Tibial artery (tissue), 4 donors: Measurements from ENCODE around the gene TBC1D3.
"Not testable (repeated sequence)": the region's sequence is repeated elsewhere in the genome, so short reads cannot be mapped to it uniquely, and the experiment has no call there.

Experiments
- DNase-seq, 2 donors: peaks; one replicate each; pipeline ENCODE4 v3.0.0-alpha.2; 2019
- H3K27ac ChIP-seq, 2 donors: fragments of 200-600 bp; sonication (generic) in 1 of 2; 1 replicate in 1 of 2; 2 replicates in 1 of 2; pipeline ENCODE4 v1.5.1; 2018 to 2019; ENCODE audit warnings: mild to moderate bottlenecking in 1 of 2
- H3K27me3 ChIP-seq, 2 donors: fragments of 200-600 bp; sonication (generic) in 1 of 2; one replicate each; pipeline versions ENCODE4 v1.5.1 to v1.6.0; 2016 to 2019
- H3K36me3 ChIP-seq, 3 donors: fragments of 200-600 bp; sonication (generic) in 2 of 3; one replicate each; pipeline ENCODE4 v1.5.1; 2016 to 2019; ENCODE audit warnings: mild to moderate bottlenecking in 2 of 3
- H3K4me1 ChIP-seq, 4 donors: fragments of 200-600 bp; sonication (generic) in 2 of 4; 1 replicate in 3 of 4; 2 replicates in 1 of 4; pipeline ENCODE4 v1.5.1; 2016 to 2019
- H3K4me3 ChIP-seq, 2 donors: fragments of 200-600 bp; sonication (generic) in 1 of 2; 1 replicate in 1 of 2; 2 replicates in 1 of 2; pipeline ENCODE4 v1.5.1; 2018 to 2019; ENCODE audit warnings: mild to moderate bottlenecking in 2 of 2
- H3K9me3 ChIP-seq, 3 donors: fragments of 200-600 bp; sonication (generic) in 1 of 3; one replicate each; pipeline ENCODE4 v1.5.1; 2016 to 2019
- intact Hi-C: fragments of 100-400 bp; cut with DNase I; formaldehyde crosslinking; loops from one replicate; pipeline ENCODE4 v1.15.0; 2023; ENCODE audit warnings: low total_unique reads

TBC1D3 gene

DNA sequence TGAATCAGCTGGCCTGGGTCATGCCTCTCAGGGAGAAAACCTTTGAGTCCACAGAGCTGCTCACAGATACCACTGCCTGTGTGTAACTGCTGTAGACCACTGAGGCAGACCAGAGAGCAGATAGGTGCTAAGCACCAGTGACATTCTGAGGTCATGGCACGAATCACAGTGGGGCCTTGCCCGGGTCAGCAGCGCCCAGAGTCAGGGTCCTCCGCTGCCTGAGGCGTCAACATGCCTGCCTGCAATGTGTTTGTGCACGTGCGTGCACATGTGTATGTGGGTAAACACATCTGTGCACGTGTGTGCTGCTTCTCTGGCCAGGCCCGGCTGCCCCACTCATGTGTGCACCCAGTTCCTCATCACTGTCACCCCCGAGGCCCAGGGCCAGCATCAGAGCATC is at the start of gene TBC1D3:
Gene TBC1D3, minus strand, starts transcription at position 101 of the 400 bp plus-strand sequence. CDS start 1,526 bp downstream, outside the sequence.
- intact Hi-C loops, H3K27me3 ChIP-seq, DNase-seq, H3K4me3 ChIP-seq, H3K9me3 ChIP-seq, H3K36me3 ChIP-seq, H3K4me1 ChIP-seq, H3K27ac ChIP-seq: not testable (repeated sequence)

DNA sequence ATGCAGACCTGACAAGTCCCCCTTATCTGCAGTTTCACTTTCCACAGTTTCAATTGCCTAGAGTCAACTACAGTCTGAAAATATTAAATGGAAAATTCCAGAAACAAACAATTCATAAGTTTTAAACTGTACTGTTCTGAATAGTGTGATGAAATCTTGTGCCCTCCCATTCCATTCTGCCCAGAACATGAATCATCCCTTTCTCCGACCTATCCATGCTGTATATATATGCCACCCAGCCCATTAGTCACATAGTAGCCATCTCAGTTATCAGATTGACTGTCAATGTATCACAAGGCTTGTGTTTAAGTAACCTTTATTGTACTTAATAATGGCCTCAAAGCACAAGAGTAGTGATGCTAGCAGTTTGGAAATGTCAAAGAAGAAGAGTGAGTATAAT is 40.4 kb upstream of the TBC1D3 start:
- intact Hi-C loops: not testable (repeated sequence)

DNA sequence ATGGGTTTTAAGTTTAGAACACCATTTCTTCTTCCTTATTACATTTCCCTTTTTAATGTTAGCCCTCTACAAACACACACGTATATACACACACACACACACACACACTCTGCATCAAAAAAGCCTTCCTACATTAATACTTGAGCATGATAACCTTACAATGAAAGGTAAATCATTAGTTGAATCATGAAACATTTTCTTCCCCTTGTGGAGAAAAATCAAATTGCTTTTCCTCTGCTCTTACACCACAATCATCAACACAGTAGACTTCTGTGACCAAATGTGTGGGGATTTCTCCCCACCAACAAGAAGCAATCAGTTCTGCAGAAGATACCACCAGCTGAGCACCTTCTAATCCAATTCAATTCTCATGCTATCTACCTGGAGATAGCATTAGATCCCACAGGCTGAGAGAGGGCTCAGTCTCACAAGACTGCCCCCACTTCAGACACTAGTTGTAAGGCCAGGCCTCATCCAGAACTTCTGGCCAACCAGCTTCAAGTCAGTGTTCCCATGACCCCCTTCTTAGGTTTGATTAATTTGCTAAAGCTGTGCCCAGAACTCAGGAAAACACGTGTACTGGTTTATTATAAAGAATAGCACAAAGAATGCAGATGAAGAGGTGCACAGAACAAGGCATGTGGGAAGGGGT is 33.6 kb upstream of the TBC1D3 start:
- DNase-seq, H3K27ac ChIP-seq, intact Hi-C loops: not testable (repeated sequence)

More for the DNA sequence above, 40.4 kb upstream of the TBC1D3 start:
- H3K4me1 ChIP-seq, H3K4me3 ChIP-seq, H3K36me3 ChIP-seq, H3K27ac ChIP-seq, H3K9me3 ChIP-seq, H3K27me3 ChIP-seq, DNase-seq: not testable (repeated sequence)

DNA sequence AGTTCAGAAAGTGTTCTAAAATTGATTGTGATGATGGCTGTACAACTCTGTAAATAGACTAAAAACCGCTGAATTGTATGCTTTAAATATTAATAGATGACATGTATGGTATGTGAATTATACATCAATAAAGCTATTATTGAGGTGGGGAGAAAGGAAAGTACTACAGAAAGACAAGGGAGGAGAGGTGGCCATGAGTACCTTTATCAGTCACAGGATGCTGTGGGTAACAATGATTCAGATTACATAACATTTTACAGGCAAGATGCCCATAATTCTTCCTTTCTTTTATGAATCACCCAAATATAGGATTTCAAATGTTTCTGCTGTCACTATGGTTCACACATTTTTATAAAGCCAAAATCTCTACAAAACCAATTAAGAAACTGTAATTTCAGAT is 28.5 kb upstream of the TBC1D3 start:
- H3K4me1 ChIP-seq, DNase-seq, H3K36me3 ChIP-seq, H3K9me3 ChIP-seq, H3K27me3 ChIP-seq, intact Hi-C loops, H3K27ac ChIP-seq, H3K4me3 ChIP-seq: not testable (repeated sequence)

More for the DNA sequence above, 33.6 kb upstream of the TBC1D3 start:
- H3K36me3 ChIP-seq, H3K4me3 ChIP-seq, H3K27me3 ChIP-seq, H3K9me3 ChIP-seq, H3K4me1 ChIP-seq: not testable (repeated sequence)

DNA sequence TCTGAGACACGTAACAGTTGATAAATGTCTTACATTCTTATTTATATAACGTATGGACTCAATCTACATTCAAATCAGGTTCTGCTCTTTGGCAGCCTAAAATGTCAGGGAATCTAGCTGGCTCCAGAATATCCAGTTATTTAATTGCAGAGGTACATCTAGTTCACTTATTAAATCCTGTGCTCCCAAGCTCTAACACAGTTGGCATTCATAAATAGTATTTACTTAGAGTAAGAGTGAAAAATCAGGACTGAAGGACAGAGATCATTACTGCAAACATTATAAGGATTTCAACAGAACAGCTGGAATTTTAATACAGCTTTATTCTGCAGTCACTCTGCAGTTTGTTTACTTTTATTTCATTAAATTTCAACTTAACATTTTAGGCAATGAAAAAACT is 7.9 kb upstream of the TBC1D3 start:
- DNase-seq, H3K4me3 ChIP-seq, H3K36me3 ChIP-seq, H3K9me3 ChIP-seq, H3K4me1 ChIP-seq, intact Hi-C loops, H3K27me3 ChIP-seq, H3K27ac ChIP-seq: not testable (repeated sequence)

DNA sequence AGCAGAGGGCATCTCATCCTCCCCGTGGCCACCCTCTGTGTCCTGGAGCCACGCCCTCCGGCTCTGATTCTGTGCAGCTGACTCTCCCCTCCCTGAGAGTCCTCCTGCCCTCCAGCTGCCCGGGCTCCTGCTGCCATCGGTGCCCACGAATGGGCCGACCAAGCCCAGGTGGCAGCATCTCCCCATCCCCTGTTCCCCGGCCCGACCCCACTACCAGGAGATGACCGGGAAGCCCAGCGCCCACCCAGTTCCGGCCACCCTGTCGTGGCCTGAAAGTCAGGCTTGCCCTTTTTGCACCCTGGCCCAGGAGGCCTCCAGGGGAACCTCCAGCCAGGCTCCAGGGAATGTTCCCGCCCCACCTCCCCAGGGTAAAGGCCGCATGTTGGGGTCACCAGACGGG is 57.5 kb downstream of the TBC1D3 start:
- H3K27me3 ChIP-seq, H3K9me3 ChIP-seq, H3K27ac ChIP-seq, H3K4me3 ChIP-seq, DNase-seq, intact Hi-C loops, H3K4me1 ChIP-seq, H3K36me3 ChIP-seq: not testable (repeated sequence)
